Measurements from ENCODE around the gene IL25. TPM values are rescaled to one million over a fixed set of nuclear protein-coding genes. Genes with fewer than 3 reads are reported as not detected.

Gene IL25
- total and polyA plus RNA-seq, 2 experiments from 2014 or later: not detected

- H3K4me1 ChIP-seq (ENCODE audit: insufficient read depth): peaks cover 9% of the 10 kb centered on the region; the same call in 1 of the 2 replicates
- no peak overlapping the region for H3K4me3 ChIP-seq
- H3K4me2 ChIP-seq: no peak overlapping the region
- no peaks in the 10 kb centered on the region for H3F3A ChIP-seq (replicated peaks; ENCODE audit: low read depth)
- H3K4me1 Mint-ChIP-seq: peaks cover 11% of the 10 kb centered on the region; the same call in 2 of the 3 replicates
- H3K36me3 ChIP-seq (ENCODE audit: insufficient read depth): no peaks in the 10 kb centered on the region
- H3K27me3 ChIP-seq (ENCODE audit: insufficient read depth): peaks cover 26% of the 10 kb centered on the region
- H3K79me2 ChIP-seq (replicated peaks; ENCODE audit: insufficient read depth): no peaks in the 10 kb centered on the region
- no peak for DNase-seq (ENCODE audit: low spot score)
- H3K36me3 Mint-ChIP-seq (ENCODE audit: low read depth): no peaks in the 10 kb centered on the region
- no peak overlapping the region for H3K27ac ChIP-seq (ENCODE audit: low read depth)
- no peak overlapping the region for H2AFZ ChIP-seq
- TF ChIP-seq ZNF114 (CRISPR knock-in tag; IDR thresholded peaks at IDR 0.05) (no peak), ETS1 (IDR thresholded peaks at IDR 0.05) (no peak), EZH2phosphoT487 (IDR thresholded peaks at IDR 0.05; ENCODE audit: unreplicated experiment) (no peak), CTCF (conservative IDR thresholded peaks at IDR 0.05; ENCODE audit: low read depth in 2 of 2) (no peak), JUNB (IDR thresholded peaks at IDR 0.05; ENCODE audit: unreplicated experiment) (no peak), CREB1 (CRISPR knock-in tag; IDR thresholded peaks at IDR 0.05; ENCODE audit: low read depth) (no peak), REST (IDR thresholded peaks at IDR 0.05; ENCODE audit: unreplicated experiment) (no peak), NANOG (IDR thresholded peaks at IDR 0.05; ENCODE audit: borderline replicate concordance) (no peak), ZNF331 (CRISPR knock-in tag; IDR thresholded peaks at IDR 0.05; ENCODE audit: low read depth) (no peak), STAT1 (IDR thresholded peaks at IDR 0.05; ENCODE audit: unreplicated experiment) (no peak), ZNF462 (CRISPR knock-in tag; IDR thresholded peaks at IDR 0.05) (no peak), POLR2AphosphoS5 (IDR thresholded peaks at IDR 0.05; ENCODE audit: low read depth) (no peak), EZH2 (IDR thresholded peaks at IDR 0.05; ENCODE audit: low read depth, unreplicated experiment) (no peak)
- H4K20me1 ChIP-seq (replicated peaks; ENCODE audit: insufficient read depth): no peaks in the 10 kb centered on the region
- H3K9me2 ChIP-seq (ENCODE audit: insufficient read depth): peaks cover 4% of the 10 kb centered on the region; the same call in 1 of the 2 replicates
- H3K9me3 Mint-ChIP-seq: no peaks in the 10 kb centered on the region
- H3K27me3 Mint-ChIP-seq (ENCODE audit: insufficient read depth, low read depth, poor library complexity): peaks cover 22% of the 10 kb centered on the region
- ATAC-seq: no peak
- no peak overlapping the region for H3K27ac Mint-ChIP-seq
- H3K4me3 Mint-ChIP-seq: no peak overlapping the region
Measured at GRCh38 chr14:23373041-23373440, 432 bp downstream of the IL25 start.

Data from GM23338 (cell line).